MM.1S (cell line): ENCODE measurements around the gene CDRT4.

ENCODE experiments used
- DNase-seq: peaks from one replicate; pipeline ENCODE4 v3.0.0-alpha.2; 2015
- H2AFZ ChIP-seq: fragments of 300-600 bp; sonication (generic); 2 replicates; pipeline ENCODE4 v1.6.0; 2016; ENCODE audit warnings: antibody characterized with exemption, low read length
- H3F3A ChIP-seq: fragments of 300-600 bp; sonication (generic); 2 replicates; pipeline ENCODE4 v1.6.1; 2016; ENCODE audit warnings: mild to moderate bottlenecking, antibody characterized with exemption, low read length, moderate library complexity, mixed read lengths; ENCODE audit not compliant: insufficient read depth
- H3K27ac ChIP-seq: fragments of 300-600 bp; sonication (generic); 2 replicates; pipeline ENCODE4 v1.5.1; 2016; ENCODE audit warnings: mild to moderate bottlenecking, low read length
- H3K27me3 ChIP-seq: fragments of 300-600 bp; sonication (generic); replicated peaks from 2 replicates; pipeline ENCODE4 v1.6.0; 2016; ENCODE audit warnings: low read length; ENCODE audit not compliant: insufficient read depth
- H3K36me3 ChIP-seq: fragments of 300-600 bp; sonication (generic); replicated peaks from 2 replicates; pipeline ENCODE4 v1.6.1; 2016; ENCODE audit warnings: mild to moderate bottlenecking, low read length, mixed read lengths; ENCODE audit not compliant: insufficient read depth
- H3K4me1 ChIP-seq: fragments of 300-600 bp; sonication (generic); 2 replicates; pipeline ENCODE4 v1.6.1; 2016; ENCODE audit warnings: low read length, mixed read lengths
- H3K4me2 ChIP-seq: fragments of 300-600 bp; sonication (generic); 2 replicates; pipeline ENCODE4 v1.6.0; 2016; ENCODE audit warnings: low read depth, low read length
- H3K4me3 ChIP-seq: fragments of 300-600 bp; sonication (generic); 2 replicates; pipeline ENCODE4 v1.5.1; 2016; ENCODE audit warnings: low read length, mixed read lengths
- H3K79me2 ChIP-seq: fragments of 300-600 bp; sonication (generic); 2 replicates; pipeline ENCODE4 v1.6.1; 2016; ENCODE audit warnings: mixed run types, low read length, mixed read lengths
- H3K9ac ChIP-seq: fragments of 300-600 bp; sonication (generic); 2 replicates; pipeline ENCODE4 v1.6.1; 2016; ENCODE audit warnings: low read length, mixed read lengths
- H3K9me2 ChIP-seq: fragments of 300-600 bp; sonication (generic); replicated peaks from 2 replicates; pipeline ENCODE4 v1.6.1; 2016; ENCODE audit warnings: mild to moderate bottlenecking, low read length, mixed read lengths; ENCODE audit not compliant: insufficient read depth
- H3K9me3 ChIP-seq: fragments of 300-600 bp; sonication (generic); replicated peaks from 2 replicates; pipeline ENCODE4 v1.6.1; 2016; ENCODE audit warnings: mild to moderate bottlenecking, low read length, mixed read lengths; ENCODE audit not compliant: insufficient read depth
- H4K20me1 ChIP-seq: fragments of 300-600 bp; sonication (generic); 2 replicates; pipeline ENCODE4 v1.6.1; 2016; ENCODE audit warnings: mild to moderate bottlenecking, low read length, moderate library complexity, mixed read lengths; ENCODE audit not compliant: insufficient read depth
- CTCF ChIP-seq: fragments of 300-600 bp; sonication (generic); IDR thresholded peaks from 2 replicates; pipeline ENCODE4 v1.5.1; 2016; ENCODE audit warnings: antibody characterized with exemption, low read length, mixed read lengths
- EZH2 ChIP-seq: fragments of 300-600 bp; sonication (generic); optimal IDR thresholded peaks from 2 replicates; pipeline ENCODE3; 2017; ENCODE audit warnings: low read depth, mild to moderate bottlenecking, antibody characterized with exemption, low read length, mixed read lengths
- EZH2phosphoT487 ChIP-seq: fragments of 300-600 bp; sonication (generic); IDR thresholded peaks from 2 replicates; pipeline ENCODE4 v1.6.1; 2018; ENCODE audit warnings: antibody characterized with exemption, low read length

Gene CDRT4

DNA sequence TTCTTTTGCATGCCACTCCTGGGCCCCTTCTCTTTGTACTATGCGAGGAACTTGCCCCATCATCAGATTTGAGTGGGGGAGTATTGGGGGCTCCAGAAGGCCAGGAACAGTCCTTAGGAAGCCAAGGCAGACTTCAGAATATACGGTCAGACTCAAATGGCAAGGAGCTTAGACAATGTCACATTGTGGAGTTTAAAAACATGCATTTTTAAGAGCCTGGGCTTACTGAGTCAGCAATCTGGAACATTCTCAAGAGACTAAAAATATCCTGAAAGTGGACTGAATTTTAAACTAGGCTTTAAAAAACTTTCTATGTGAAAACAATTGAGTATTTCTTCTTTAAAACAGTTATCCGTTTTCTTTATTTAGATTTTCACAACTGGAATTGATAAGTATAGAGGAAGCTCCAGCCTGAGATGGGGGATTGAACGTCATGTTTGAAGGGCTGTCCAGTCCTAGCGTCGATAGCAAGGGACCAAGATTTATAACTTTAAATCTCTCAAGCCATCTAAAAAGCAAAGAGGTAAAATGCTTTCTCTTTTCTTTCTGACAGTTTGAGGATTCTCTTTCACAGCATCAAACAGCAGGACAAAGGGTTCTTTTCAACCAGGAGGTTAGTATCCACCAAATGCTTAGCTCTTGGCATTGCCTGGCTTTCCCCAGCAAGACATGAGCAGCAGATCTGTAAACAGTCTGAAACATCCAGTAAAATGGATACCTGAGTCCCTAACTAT, 45.8 kb upstream of the CDRT4 start:
- no peaks in the 10 kb centered on the region for H3K27me3 ChIP-seq
- H3K9me3 ChIP-seq, result no peaks in the 10 kb centered on the region
- no peak overlapping the region for H3K4me3 ChIP-seq
- no peak overlapping the region for H2AFZ ChIP-seq
- no peak overlapping the region for H3K4me2 ChIP-seq
- no peaks in the 10 kb centered on the region for H3K9me2 ChIP-seq
- no peaks in the 10 kb centered on the region for H3K4me1 ChIP-seq
- H3F3A ChIP-seq, result no peaks in the 10 kb centered on the region
- H3K27ac ChIP-seq, result no peak overlapping the region
- no peak for DNase-seq
- TF ChIP-seq CTCF, result no peak
- TF ChIP-seq EZH2, result no peak
- TF ChIP-seq EZH2phosphoT487, result no peak
- H3K9ac ChIP-seq, result no peak overlapping the region
- H3K36me3 ChIP-seq, result no peaks in the 10 kb centered on the region
- no peaks in the 10 kb centered on the region for H3K79me2 ChIP-seq
- H4K20me1 ChIP-seq, result no peaks in the 10 kb centered on the region

DNA sequence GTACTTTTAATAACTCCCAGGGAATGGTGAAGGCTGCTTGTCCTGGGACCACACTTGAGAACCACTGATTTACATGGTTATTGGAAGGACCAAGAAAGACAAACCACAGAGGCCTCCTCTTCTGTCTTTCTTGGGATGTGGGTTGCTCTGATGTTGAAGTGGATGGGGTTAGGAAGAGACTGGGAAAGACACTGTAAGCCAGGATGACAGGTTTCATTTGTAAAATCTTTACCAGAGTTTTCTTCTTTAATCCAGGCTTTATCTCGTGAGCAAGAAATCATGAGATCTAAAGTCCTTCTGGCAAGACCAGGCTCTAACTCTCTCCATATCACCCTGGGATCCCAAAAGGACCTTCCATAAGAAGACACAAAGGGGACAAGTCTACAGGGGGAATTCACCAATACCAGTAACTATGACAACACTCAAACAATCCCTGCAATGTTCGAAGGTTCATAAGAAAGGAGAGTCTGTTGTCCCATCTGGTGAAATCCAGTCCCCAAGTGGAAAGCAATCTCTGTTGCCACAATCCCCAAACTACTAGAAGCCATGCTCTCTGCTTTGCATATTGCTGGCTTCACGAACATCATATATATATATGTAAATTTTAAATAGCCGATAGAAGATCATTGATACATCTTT, 44.8 kb upstream of the CDRT4 start:
- no peak overlapping the region for H3K9ac ChIP-seq
- H3K9me3 ChIP-seq, result no peaks in the 10 kb centered on the region
- H4K20me1 ChIP-seq, result no peaks in the 10 kb centered on the region
- no peaks in the 10 kb centered on the region for H3K27me3 ChIP-seq
- no peaks in the 10 kb centered on the region for H3K79me2 ChIP-seq
- no peak for TF ChIP-seq CTCF
- no peak for TF ChIP-seq EZH2phosphoT487
- no peak for TF ChIP-seq EZH2
- no peak overlapping the region for H2AFZ ChIP-seq
- H3K4me2 ChIP-seq, result no peak overlapping the region
- no peaks in the 10 kb centered on the region for H3K4me1 ChIP-seq
- no peaks in the 10 kb centered on the region for H3K9me2 ChIP-seq
- no peaks in the 10 kb centered on the region for H3F3A ChIP-seq
- no peaks in the 10 kb centered on the region for H3K36me3 ChIP-seq
- DNase-seq, result no peak
- H3K4me3 ChIP-seq, result no peak overlapping the region
- no peak overlapping the region for H3K27ac ChIP-seq

DNA sequence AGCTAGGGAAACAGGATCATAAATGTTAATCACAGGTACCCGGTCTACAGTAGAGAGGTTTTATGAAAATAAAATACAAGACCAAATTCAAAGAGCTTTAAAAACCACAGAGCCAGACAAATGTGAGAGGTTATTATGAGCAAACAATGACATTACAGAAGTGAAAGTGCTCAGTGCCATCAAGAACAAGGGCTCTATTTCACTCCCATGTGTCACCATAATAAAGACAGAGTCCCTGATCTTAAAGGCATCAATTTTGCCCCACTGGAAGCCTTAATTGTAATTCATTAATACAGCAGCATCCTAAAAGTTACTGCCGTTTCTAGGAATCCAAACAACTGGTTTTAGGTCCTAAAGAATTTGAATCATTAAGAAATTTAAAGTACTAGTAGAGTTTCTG, 43.7 kb upstream of the CDRT4 start:
- H3K9me3 ChIP-seq, result no peaks in the 10 kb centered on the region
- TF ChIP-seq CTCF (no peak), EZH2phosphoT487 (no peak), EZH2 (no peak)

More for the DNA sequence above, 43.7 kb upstream of the CDRT4 start:
- Histone ChIP-seq H3K79me2 (no peaks in the 10 kb centered on the region), H3K9me2 (no peaks in the 10 kb centered on the region), H3K36me3 (no peaks in the 10 kb centered on the region), H2AFZ (no peak overlapping the region), H3K9ac (no peak overlapping the region), H3K27me3 (no peaks in the 10 kb centered on the region), H3K27ac (no peak overlapping the region), H4K20me1 (no peaks in the 10 kb centered on the region), H3F3A (no peaks in the 10 kb centered on the region), H3K4me2 (no peak overlapping the region), H3K4me1 (no peaks in the 10 kb centered on the region), H3K4me3 (no peak overlapping the region)
- no peak for DNase-seq
